NCI-H510A (cell line): Measurements from ENCODE around the gene VIL1.

Experiments used
- DNase-seq: peaks from one replicate; lab custom pipeline; 2025; lab: John Stamatoyannopoulos, UW

Gene VIL1

GRCh38 chr2:218395090-218395444 lies 23.9 kb upstream of the VIL1 start:
- DNase-seq = no peak

GRCh38 chr2:218395456-218395825 lies 23.5 kb upstream of the VIL1 start:
- DNase-seq = no peak

- DNase-seq = peak; percentile 92
Measured at GRCh38 chr2:218395826-218396687, 22.9 kb upstream of the VIL1 start.

GRCh38 chr2:218396688-218397462 lies 22.0 kb upstream of the VIL1 start:
- DNase-seq = peak; percentile 95

GRCh38 chr2:218397463-218397819 lies 21.5 kb upstream of the VIL1 start:
- no peak for DNase-seq

- DNase-seq = peak; percentile 80
Measured at GRCh38 chr2:218397820-218398436, 21.0 kb upstream of the VIL1 start.

GRCh38 chr2:218398437-218399390 lies 20.2 kb upstream of the VIL1 start:
- DNase-seq = peak; percentile 72

GRCh38 chr2:218399391-218400166 lies 19.3 kb upstream of the VIL1 start, which contains the start of gene CTDSP1:
CTDSP1 (plus strand) TSS chr2:218399868; CDS start chr2:218400091, 223 bp downstream.
- DNase-seq = peak; percentile 92

GRCh38 chr2:218400167-218400929 lies 18.6 kb upstream of the VIL1 start:
- no peak for DNase-seq

- no peak for DNase-seq
Measured at GRCh38 chr2:218400930-218401881, 17.7 kb upstream of the VIL1 start.

- no peak for DNase-seq
Measured at GRCh38 chr2:218401890-218402289, 17.0 kb upstream of the VIL1 start.

GRCh38 chr2:218402491-218402901 lies 16.4 kb upstream of the VIL1 start:
- DNase-seq = no peak

GRCh38 chr2:218402911-218403411 lies 16.0 kb upstream of the VIL1 start:
- DNase-seq = no peak

GRCh38 chr2:218403810-218404209 lies 15.1 kb upstream of the VIL1 start:
- no peak for DNase-seq

GRCh38 chr2:218404351-218405085 lies 14.4 kb upstream of the VIL1 start:
- DNase-seq = no peak

- no peak for DNase-seq
Measured at GRCh38 chr2:218405086-218405745, 13.7 kb upstream of the VIL1 start.

- DNase-seq = no peak
Measured at GRCh38 chr2:218405746-218406208, 13.1 kb upstream of the VIL1 start.
